HG03139 (cell line): ENCODE results near the gene TPI1.
A peak's percentile ranks its signal among the peaks of the same experiment; 100 is the strongest.
"Not testable (repeated sequence)": the region's sequence is repeated elsewhere in the genome, so short reads cannot be mapped to it uniquely, and the experiment has no call there.

Experiments
- ATAC-seq: cut with Tn5 transposase; IDR thresholded peaks from one replicate; pipeline ENCODE4 v1.9.1; 2021; ENCODE audit not compliant: unreplicated experiment

The TPI1 gene

GRCh38 chr12:6846316-6846869 is 20.9 kb upstream of the TPI1 start:
- no peak for ATAC-seq

DNA sequence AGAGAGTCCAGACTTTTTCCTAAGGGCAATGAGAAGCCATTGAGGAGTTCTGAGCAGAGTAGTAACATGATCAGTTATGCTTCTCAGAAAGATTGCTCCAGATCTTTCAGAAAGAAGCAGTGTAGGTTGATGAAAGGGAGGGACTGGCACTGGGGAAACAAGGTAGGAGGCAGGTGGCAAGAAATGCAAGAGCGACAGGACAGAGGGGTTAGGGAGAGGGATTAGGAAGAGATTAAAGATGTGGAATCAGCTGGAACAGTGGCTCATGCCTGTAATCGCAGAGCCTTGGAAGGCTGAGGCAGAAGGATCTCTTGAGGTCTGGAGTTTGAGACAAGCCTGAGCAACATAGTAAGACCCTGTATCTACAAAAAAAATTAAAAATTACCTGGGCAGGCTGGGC is 19.7 kb upstream of the TPI1 start:
- no peak for ATAC-seq

- ATAC-seq, result no peak
These were observed 17.9 kb upstream of the TPI1 start for GRCh38 chr12:6849427-6849826.

- ATAC-seq, result no peak
These were observed 17.3 kb upstream of the TPI1 start for GRCh38 chr12:6849976-6850560.

- ATAC-seq, result no peak
These were observed 16.6 kb upstream of the TPI1 start for GRCh38 chr12:6850796-6851152.

DNA sequence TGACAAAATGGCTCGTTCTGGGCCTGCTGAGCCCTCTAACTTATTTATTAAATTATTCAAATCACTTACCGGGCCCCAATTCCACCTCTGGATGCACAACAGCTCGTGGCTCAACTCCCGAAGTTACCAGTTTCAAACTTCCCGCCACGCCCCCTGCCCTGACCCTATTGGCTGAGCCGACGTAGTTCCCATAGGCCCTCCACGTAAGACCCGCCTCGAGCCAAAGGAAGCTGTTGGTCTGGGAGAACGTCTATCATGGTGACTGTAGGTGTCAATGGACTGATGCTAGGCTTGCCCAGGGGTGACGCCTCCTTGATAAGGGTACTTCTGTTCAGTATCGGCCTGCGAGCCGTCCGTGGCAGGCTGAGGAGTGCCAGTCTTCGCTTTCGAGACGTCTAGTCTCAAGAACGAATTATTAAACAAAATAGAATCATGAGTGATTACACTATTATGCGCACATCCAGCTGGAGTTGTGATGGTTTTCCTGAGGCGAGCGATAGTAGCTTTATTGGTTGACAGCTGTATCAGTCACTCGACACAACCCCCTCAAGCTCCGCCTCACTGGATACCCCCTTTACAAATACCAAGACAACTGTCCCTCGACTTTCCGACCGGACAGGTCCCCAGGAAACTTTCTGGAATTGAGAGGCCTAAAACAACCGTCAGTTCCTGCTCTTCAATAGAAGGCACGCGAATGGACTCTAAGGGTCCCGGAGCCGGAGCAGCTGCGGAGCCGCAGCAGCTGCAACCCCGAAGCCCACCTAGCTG is 16.0 kb upstream of the TPI1 start, which contains the start of gene CDCA3:
TSS of gene CDCA3 (minus strand) at position 134 of the 768 bp plus-strand sequence. CDS start 334 bp downstream, outside the sequence.
- ATAC-seq, result peak; percentile 41

- peak; percentile 65 for ATAC-seq
These were observed 15.2 kb upstream of the TPI1 start, which contains the start of gene USP5 for GRCh38 chr12:6851921-6852650. USP5 (plus strand) TSS chr12:6852150; CDS start chr12:6852180, 30 bp downstream.

DNA sequence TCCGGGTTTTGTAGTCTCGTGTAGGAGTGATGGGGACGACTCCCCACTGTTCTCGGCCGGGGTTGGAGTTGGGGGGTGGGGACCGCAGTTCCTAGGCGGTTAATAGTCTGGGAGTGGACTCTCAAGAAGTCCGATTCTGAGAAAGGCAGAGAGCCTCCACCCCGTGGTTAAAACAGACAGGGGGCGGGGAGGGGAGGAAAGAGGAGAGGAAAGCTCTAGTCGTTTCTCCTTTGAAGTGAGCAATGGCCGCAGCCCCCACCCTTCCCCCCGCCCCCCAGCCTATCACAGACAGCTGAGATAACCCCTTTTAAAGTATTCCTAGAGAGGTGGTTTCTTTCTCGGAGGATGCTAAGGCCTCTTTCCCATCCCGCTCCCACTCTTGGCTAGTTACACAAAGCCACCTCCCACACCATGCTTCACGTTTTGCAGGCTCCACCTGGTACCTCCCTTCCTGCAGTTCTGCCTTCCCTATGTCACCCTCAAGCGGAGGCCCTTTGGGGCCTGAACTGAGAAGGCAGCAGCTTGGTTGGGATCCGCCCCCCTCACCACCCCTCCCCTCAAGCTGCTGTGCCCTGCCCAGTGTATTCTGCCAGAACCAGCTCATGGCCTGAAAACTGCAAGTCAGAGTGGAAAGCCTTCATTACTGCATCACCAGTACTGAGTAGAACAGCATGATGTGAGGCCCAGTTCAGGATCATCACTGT is 14.5 kb upstream of the TPI1 start:
- ATAC-seq, result no peak

GRCh38 chr12:6853626-6854025 is 13.7 kb upstream of the TPI1 start:
- ATAC-seq, result no peak

DNA sequence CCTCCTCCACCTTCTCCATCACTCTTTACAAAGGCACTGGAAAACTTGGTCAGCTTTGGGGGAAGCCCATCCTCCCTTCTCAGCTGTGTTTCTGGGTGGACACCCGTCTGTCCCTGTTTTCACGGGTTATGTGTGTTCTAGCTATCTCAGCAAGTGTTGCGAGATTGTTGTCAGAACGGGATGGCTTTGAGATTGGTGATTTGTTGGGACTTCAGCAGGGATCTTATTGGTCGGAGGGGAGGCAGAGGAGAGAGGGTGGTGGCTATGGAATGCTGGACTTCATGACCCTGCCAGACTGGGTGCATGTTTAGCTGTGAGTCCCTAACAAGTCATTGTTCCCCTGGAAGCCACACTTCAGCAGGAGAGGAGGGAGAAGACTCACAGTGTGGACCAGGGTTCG is 13.3 kb upstream of the TPI1 start:
- ATAC-seq, result no peak

GRCh38 chr12:6855322-6855721 is 12.0 kb upstream of the TPI1 start:
- no peak for ATAC-seq

- ATAC-seq, result no peak
These were observed 8.5 kb upstream of the TPI1 start for GRCh38 chr12:6858799-6859198.

- ATAC-seq, result no peak
These were observed 7.2 kb upstream of the TPI1 start for GRCh38 chr12:6860116-6860515.

DNA sequence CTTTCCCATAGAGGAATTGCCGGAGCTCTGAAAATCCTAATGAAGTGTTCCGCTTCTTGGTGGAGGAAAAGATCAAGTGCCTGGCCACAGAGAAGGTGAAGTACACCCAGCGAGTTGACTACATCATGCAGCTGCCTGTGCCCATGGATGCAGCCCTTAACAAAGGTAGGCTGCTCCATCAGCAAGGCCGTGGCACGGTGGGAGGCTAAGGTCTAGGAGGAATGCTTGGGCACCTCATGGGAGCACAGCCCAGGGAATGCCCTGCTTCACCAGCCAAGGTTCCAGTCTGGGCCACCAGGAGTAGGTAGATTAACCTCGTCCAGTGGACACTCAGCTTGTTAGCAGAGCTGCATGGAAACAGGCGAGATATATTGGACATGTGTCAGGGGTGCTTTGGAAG is 6.4 kb upstream of the TPI1 start:
- ATAC-seq, result no peak

DNA sequence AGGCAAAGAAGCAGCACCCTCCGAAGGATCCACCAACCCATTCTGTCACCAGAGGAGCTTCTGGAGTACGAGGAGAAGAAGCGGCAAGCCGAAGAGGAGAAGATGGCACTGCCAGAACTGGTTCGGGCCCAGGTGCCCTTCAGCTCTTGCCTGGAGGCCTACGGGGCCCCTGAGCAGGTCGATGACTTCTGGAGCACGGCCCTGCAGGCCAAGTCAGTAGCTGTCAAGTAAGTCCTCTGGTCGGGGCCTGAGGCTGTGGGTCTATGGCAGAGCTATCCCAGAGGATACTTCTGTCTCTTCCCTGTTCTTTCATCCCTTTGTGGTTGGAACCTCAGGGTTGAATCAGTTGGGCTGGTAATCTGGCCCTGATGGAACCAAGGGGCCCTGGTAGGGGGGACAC is 5.9 kb upstream of the TPI1 start:
- ATAC-seq, result no peak

DNA sequence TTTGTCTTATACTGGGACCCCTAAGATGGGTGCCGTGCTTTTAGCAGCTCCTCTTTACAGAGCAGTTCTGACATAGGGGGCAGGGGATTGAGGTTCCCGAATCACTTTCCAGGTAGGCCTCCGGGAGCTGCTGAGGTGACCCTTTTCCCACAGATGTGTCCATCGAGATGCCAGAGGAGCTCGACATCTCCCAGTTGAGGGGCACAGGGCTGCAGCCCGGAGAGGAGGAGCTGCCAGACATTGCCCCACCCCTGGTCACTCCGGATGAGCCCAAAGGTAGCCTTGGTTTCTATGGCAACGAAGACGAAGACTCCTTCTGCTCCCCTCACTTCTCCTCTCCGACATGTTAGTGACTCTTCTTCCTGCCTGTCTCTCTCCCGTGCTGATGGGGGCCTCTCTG is 4.3 kb upstream of the TPI1 start:
- no peak for ATAC-seq

DNA sequence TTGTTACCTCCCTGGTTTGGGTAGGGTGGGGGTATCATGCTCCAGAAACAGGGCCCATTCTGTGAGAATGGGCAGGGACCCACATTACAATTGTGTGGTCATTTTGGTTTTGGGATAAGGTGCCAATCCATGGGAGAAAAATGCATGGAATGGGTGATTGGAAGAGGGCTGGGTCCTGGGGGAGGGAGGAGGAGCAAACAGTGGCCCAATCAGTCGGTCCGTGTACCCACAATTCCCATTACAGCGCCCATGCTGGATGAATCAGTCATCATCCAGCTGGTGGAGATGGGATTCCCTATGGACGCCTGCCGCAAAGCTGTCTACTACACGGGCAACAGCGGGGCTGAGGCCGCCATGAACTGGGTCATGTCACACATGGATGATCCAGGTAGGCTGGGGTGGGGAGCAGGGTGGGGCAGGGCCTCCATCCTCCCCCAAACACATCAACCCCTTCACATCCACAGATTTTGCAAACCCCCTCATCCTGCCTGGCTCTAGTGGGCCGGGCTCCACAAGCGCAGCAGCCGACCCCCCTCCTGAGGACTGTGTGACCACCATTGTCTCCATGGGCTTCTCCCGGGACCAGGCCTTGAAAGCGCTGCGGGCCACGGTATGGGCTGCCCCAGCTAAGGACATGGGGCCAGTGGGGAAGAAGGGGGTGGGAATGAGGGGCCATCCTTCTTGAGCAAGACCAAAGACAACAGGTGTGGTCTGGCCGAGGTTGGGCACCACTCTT is 3.6 kb upstream of the TPI1 start:
- ATAC-seq, result no peak

GRCh38 chr12:6865307-6865706 is 2.0 kb upstream of the TPI1 start:
- not testable (repeated sequence) for ATAC-seq

- no peak for ATAC-seq
These were observed 990 bp upstream of the TPI1 start for GRCh38 chr12:6866163-6866919.
